HG02973 (cell line): ENCODE results near the gene WDR26.
"Not testable (repeated sequence)": the region's sequence is repeated elsewhere in the genome, so short reads cannot be mapped to it uniquely, and the experiment has no call there.

Experiments
- ATAC-seq: cut with Tn5 transposase; IDR thresholded peaks from one replicate; pipeline ENCODE4 v1.9.1; 2021; ENCODE audit warnings: moderate library complexity; ENCODE audit not compliant: unreplicated experiment

The WDR26 gene

DNA sequence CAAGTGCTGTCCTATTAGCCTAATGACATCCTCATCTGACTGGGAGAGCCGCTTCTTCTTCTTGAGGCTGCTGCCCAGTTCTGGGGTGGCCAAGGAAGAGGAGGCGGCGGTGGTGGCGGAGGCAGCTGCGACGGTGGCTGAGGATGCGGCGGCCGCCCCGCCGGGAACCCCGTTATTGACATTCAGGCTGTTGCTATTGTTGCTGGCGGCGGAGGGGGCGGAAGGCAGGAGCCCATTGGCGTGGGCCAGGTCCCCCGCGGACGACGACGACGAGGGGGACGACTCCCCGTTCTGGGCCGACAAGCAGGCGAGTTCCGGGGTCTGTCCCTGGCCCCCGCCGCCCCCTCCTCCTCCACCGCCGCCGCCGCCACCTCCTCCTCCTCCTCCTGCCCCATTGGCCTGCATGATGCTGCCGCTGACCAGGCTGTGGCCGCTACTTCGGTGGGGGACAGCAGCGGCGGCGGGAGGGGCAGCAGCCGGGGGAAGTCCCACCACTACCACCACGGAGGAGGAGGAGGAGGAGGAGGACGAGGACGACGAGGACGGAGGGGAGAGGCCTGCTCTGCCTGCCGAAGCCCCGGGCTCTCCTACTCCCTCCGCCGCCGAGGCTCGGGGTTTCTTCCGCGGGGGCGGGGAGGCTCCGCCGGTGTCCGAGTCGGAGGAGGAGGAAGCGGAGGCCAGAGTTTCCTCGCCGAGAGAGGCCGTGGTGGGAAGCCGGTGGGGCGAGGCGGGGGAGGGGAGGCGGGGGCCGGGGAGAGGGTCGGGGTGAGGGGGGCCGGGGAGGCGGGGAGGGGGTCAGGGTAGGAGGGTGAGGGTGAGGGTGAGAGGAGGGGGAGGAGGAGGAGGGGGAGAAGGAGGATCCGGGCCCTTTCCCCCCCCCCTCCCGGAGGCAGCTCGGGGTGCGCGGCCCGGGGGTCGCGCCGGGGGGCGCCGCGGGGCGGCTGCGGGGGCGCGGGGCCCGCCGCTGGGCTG, 610 bp downstream of the WDR26 start:
- ATAC-seq = no peak

DNA sequence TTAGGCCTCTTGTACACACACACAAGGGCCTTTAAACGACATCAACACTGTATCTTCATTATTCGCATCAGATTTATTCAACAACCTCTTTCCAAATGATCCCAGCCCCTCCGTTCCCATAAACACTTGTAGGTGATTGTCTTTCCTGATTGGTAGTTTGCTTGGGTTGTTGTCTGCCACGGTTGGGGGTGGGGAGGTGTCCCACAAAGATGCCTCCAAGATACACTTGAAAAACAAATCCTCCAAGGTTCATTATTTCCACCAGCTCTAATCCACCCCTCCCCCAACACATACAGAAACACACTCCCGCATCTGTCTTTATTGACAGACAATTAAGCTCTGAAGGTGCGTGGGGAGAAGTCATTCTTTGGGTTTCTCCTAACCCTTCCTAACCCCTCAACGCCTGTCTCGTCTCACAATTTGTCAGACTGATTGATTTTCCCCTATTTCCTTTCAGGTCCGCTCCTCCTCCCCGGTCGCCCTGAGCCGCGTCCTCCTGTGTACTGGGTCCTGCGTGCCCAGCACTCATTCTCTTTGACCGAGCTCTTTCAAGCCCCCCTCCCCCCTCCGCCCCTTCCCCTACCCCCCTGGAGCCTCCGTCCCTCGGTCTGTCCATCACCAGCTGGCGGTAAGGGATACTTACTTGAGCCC, 1.4 kb downstream of the WDR26 start:
- ATAC-seq = no peak

DNA sequence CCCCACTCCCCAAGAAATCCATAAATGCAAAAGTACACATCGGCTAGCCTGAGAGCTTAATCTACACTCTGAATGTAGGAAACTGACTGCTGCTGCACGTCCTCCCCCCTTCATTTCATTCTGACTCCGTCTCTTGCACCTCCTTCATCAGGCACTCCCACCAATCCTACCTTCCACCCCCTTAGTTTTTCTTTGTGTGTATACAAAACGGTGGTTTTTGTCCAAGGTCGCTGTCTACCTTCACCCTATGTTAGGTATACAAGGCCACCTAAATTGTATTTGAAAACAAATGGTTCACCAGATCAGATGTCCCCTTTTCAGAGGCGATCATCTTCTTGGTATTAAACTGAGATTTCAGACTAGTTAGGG, 1.9 kb downstream of the WDR26 start:
- no peak for ATAC-seq

DNA sequence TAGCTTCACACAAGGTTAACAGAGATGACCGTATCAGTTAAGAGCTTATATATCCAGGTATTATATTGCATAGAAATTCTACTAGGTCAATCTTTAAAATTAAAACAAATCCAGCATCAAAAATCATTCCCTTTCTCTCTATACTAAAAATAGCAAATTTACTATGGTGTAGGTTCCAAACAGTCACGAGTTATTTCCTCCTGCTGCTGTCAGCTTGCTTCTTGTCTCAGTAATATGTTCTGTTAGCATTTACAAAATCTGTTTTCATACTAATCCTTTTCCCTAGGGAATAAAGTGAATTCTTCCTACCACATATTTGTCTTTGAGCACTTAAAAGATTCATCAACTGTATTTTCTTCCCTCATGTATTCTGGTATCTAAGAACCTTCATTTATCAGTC, 2.5 kb downstream of the WDR26 start:
- ATAC-seq = no peak

DNA sequence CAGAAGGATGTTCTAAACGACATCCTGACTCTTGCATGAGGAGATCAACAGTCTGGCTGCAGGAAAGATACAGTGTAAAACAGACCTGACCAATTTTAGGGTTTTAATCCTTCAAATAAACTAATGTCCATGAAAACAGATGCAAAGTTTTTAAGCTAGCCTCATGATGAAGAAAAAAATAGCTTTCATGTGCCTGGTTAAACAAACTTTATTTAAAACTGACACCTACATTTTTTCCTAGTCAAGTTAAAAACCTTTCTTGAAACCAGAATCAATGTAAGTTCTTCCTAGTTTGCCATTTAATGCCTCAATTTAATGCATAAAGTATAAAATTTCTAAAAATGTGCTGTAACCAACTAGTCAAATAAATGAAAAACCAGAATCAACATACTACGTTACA, 2.9 kb downstream of the WDR26 start:
- ATAC-seq = no peak

DNA sequence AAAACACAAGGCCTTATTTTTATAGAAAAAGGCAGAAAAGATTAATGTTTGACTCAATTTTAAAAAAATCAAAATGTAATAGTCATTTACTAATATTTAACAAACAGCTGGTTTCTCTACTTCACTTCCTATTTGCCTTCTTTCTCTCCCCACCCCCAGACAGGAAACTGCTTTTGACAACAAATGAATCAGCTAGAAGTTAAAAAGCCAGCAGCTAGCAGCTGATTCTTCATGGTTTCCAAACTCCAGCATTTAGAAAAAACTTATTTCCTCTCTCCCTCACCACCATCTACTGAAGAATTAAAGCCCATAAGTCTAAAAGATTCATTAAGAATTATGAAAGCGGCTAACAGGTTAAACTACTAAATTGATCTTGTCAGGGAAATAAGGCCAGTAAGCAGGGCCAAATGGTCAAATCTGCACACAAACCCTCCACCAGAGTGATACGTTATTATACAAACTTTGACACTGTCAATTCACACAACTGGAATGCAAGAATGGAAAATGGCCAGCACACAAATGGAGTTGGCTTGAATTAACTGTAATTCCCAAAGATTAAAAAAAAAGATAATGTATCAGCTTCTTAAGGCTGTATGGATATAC, 4.0 kb downstream of the WDR26 start:
- peak; percentile 31 for ATAC-seq

DNA sequence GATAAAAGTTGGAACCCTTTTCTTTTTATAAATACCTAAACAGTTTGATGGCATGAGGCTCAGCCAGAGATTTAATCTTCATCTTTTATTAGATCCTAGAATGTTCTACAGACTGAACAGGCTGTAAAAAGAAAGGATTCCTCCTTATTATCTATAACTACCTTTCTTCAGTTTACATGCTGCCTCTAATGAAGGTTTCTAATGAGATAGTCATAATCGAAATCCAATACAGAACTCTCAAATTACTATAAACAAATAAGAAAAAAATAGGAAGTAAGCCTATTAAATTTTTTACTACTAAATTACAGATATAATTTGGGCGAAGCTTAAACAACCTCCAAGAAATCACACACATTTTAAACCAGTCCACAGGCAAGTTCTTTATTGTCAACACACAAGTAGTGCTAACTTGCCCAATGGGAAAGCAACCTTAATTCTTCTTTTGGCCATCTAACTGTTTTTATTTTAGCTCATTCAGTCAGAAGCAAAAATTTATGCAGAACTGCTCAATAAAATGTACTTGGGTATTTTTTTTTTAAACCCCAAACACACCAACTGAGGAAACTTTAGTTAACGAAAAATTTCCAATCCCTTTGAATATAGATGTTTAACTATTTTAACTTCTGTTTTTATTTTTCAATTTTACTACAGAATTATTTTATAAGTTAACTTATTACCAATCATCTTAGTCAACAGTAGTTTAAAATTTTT, 4.8 kb downstream of the WDR26 start:
- ATAC-seq = no peak

DNA sequence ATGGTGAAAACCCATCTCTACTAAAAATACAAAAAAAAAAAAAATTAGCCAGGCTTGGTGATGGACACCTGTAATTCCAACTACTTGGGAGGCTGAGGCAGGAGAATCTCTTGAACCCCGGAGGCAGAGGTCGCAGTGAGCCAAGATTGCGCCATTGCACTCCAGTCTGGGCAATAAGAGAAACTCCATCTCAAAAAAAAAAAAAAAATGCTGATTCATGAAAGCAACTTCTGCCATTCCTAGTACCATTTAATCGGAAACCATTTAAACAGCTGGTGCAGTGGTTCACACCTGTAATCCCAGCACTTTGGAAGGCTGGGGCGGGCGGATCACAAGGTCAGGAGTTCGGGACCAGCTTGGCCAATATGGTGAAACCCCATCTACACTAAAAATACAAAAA, 5.9 kb downstream of the WDR26 start:
- not testable (repeated sequence) for ATAC-seq

DNA sequence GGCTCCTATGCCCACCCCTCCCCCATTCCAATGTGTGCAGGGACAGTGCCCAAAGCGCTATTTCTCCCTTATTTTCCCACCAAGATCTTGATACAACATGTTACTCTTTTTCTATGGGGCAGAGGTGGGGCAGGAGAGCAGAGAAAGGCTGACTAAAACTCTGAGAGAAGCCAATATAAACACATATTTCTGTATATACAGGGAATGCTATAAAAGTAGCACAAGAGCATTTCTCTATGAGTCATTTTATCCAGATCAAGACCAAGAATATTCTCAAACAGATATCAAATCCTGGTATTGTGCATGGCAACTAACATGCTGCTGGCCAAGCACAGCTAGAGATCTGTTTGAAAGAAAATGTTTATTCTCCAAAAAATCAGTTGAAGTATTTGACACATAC, 7.3 kb downstream of the WDR26 start:
- ATAC-seq = no peak

DNA sequence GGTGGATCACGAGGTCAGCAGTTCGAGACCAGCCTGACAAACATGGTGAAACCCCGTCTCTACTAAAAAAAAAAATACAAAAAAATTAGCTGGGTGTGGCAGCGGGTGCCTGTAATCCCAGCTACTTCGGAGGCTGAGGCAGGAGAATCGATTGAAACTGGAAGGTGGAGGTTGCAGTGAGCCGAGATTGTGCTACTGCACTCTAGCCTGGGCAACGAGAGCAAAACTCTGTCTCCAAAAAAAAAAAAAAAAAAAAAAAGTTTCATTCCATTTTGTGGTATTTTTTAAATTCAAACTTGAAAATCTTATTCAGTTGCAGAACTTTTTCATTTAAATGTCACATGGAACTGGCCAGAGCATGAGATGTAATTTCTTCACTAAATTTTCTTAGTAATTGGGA, 7.7 kb downstream of the WDR26 start:
- ATAC-seq = not testable (repeated sequence)

DNA sequence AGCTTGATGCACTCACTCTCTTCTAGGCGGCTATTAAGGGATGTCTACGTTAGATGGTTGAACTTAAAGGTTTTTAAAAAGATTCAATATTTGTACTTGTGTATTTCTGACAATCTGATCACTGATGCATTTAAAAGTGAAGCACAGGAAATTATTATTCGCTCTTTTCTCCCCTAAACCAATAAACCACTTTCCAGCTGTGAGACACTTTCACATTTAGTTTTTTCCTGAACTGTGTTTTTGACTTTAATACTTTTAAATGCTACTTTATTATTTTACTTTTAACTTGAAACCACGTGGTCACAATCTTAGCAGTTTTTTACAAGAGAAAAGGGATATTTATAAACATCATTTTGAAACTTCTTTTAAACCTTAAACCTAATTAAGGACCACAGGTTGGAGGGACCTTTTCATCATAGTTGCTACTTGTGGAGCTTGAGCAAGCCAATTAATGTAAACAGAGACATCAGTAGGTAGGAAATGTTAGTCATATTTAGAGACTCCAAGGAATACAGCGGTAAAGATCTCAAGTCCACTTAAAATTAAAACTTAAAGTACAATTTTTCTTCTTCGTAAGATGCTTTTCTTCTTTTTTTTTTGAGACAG, 9.2 kb downstream of the WDR26 start:
- no peak for ATAC-seq

DNA sequence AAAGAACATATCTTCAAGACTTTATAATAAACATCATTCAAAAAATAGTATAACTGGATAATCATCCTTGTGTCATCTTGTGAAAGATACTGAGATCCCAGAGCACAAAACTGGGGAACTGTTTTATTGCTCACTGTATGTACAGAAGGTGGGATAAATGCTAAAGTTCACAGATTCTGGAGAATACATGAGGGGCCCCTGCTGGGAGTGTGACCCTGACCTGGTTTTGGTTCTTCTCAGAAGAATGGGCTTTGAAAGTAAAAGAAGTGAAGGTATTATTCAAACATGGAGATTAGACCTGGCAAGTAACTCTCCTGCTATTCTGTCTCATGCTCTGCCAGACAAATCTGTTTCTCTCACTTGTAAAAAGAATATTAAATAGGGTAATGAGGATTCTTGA, 14.5 kb downstream of the WDR26 start:
- no peak for ATAC-seq

DNA sequence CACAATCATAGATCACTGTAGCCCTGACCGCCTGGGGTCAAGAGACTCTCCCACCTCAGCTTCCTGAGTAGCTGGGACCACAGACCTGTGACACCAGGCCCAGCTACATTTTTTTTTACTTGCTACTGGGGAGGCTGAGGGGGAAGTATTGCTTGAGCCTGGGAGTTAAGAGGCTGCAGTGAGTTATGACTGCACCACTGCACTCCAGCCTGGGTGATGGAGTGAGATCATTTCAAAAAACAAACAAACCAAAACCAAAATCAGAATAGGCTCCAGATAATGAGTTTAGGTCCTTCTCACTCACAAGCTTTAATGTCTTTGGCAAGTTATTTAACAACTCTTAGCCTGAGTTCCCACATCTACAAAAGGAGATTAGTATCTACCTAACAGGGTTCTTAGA, 22.8 kb downstream of the WDR26 start:
- no peak for ATAC-seq

DNA sequence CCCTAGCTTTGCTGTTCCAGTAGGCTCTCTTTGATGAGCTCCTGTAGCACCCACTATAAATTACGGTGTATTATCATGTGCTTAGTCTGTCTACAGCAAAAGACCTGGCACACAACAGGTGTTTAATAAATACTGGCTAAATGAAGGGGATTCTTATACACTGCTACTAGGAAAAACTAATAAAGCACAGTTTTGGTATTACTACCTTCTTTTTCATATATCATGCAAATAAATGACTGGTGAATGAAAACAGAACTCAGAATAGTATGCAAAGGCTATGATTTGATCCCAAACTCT, 26.4 kb downstream of the WDR26 start:
- ATAC-seq = no peak

DNA sequence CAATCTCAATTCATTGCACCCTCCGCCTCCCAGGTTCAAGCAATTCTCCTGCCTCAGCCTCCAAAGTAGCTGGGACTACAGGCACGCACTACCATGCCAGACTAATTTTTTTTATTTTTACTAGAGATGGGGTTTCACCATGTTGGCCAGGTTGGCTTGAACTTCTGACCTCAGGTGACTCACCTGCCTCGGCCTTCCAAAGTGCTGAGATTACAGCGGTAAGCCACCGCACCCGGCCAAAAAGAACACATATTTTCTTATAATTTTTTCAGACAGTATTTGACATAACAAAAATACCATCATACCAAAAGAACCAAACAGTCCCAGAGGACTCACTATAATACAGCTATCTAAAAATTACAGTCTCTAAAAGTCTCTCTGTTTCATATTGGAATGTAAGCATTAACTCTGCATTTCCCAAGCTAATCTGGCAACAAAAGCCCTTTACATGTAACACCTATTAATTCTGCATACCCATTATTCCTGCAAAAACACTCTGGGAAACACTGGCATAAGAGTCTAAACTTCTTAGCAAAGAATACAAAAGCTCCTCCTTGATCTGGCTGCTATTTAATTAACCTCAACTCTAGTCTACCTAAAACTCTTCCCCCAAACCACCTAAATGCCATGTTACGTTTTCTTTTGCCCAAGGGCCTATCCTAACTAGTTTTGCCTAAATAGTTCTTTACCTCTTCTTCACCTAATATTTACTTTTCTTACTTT, 26.9 kb downstream of the WDR26 start:
- ATAC-seq = no peak

DNA sequence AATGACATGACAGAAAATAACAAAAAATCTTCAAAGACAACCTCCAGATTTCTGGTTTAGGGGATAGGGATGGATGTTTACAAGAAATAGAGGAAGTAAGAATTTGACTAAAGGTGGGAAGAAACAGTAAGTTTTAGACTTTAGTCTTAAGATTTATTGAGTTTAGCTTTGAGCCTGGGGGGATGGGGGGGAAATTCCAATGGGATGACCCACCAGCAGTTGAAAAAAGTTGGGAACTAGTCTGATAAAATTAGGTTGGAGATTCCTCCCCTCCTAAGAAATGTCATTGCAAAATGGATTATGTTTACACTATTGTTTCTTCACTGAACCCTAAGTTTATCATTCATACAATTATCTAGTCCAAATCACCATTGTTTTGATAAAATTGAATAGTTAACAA, 28.4 kb downstream of the WDR26 start:
- ATAC-seq = no peak

DNA sequence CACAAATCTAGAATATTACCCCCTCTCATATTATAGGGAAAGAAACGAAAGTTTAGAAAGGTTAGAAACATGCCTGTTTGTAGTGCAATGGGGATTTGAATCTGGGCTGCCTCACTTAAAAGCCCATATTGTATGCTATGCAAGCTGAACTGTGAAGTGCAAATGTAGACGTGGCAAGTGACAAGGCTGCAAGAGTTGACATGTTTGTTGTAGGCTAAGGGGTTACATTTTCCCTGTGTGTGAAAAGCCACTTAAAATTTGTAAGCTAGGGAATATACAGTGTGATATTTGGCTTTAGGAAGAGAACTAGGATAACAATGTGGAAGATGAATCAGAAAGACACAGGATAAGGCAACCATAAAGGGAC, 29.0 kb downstream of the WDR26 start:
- no peak for ATAC-seq

DNA sequence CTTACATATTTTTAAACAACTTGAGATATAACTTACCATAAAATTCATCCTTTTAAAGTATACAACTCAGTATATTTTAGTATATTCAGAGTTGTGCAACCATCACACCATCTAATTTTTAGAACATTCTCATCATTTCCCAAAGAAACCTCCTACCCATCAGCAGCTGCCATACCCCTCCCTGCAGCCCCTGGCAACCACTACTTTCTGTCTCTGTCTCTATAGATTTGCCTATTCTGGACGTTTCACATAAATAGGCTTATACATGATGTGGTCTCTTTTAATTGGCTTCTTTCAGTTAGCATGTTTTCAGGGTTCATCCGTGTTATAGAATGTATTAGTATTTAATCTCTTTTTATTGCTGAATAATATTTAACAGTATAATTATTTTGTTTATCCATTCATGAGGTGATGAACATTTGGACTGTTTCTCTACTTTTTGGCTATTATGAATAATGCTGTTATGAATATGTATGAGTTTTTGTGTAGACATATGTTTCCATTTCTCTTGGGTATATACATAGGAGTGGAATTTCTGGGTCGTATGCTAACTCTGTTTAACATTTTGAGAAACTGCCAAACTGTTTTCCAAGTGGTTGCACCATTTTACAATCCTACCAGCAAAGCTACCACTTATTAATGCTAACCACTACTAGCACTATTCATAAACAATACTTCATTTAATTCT, 29.5 kb downstream of the WDR26 start:
- ATAC-seq = no peak

DNA sequence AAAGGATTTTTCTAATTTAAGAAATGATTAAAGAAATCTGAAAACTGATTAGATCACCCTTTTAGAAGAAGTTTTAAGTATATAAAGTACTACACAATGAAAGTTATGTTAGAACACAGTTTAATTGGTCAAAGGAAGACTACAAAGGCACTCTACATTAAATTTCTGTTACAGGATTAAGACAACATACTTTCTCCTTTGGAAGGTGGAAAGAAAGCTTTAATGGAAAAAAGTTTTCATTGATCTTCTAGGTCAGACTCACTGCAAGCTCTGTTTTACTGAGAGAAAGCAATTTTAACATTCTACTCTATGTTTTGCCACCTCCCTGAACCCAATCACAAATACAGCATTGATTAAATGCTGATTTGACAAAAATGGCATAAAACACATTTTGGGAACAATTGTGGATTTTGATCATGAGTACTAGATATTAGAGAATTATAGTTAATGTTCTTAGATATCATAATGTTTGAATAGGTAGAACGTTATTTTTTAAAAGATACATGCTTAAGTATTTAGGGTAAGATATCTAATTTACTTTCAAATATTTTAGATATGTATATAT, 32.0 kb downstream of the WDR26 start:
- ATAC-seq = no peak

DNA sequence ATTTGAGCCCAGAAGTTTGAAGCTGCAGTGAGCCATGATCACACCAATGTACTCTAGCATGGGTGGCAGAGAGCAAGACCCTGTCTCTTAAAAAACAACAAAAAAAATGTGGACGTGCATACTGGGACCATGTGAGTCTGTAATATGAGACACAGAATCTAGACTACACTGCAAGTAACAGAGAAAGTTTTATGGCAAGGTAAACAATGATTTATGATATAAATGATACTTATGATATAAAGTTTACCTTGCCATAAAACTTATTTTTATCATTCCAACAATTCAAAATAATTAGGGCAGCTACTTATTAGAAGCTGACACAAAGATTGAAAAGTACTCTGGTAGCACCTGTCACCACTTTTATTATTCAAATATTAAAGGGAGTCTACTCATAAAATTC, 34.7 kb downstream of the WDR26 start:
- no peak for ATAC-seq
